ENCODE results near the gene RGS9.
"Not testable (repeated sequence)": the region's sequence is repeated elsewhere in the genome, so short reads cannot be mapped to it uniquely, and the experiment has no call there.

The RGS9 gene

GRCh38 chr17:65116515-65116914, 20.7 kb upstream of the RGS9 start:
- DNase-seq: not testable (repeated sequence)

- DNase-seq: no peak
Measured at GRCh38 chr17:65117384-65118035, 19.7 kb upstream of the RGS9 start.

- no peak for DNase-seq
Measured at GRCh38 chr17:65121368-65121767, 15.8 kb upstream of the RGS9 start.

GRCh38 chr17:65121916-65122806, 15.0 kb upstream of the RGS9 start:
- no peak for DNase-seq

DNA sequence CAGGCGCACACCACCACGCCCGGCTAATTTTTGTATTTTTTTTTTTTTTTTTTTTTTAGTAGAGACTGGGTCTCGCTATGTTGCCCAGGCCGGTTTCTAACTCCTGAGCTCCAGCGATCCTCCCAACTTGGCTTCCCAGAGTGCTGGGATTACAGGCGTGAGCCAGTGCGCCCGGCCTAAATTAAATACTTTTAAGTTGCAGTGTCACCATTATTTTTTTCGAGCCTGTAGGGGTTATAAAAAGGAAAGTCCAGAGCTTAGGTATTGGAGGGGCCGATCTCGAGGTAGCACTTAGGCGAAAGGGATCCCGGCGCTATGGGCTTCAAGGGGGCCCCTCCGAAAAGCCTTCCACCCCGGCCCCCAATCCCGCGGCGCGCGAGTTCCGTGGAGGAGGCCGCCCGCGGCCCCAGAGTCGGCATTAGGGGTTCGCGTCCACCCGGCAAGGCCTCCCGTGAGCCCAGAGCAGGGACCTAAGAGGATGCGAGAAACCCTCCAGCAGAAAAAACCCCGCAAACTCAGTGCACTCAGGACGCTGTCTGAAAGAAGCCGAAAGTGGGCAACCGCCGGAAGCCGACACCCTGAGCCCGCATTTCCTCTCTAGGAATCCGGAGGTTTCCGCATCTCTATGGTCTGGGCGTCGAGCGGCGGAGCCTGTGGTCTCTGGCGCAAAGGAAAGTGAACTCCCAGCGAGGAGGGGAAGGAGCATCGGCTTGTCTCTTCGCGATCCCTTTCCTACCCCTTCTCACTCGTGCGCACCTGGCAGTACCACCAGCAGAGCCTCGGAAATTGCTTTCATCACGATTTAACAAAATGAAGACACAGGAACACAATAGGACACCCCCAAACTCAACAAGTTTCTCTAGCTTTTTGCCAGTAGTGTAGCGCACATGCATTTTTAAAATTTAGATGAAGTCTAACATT, 14.1 kb upstream of the RGS9 start:
- peak; percentile 92 for DNase-seq

DNA sequence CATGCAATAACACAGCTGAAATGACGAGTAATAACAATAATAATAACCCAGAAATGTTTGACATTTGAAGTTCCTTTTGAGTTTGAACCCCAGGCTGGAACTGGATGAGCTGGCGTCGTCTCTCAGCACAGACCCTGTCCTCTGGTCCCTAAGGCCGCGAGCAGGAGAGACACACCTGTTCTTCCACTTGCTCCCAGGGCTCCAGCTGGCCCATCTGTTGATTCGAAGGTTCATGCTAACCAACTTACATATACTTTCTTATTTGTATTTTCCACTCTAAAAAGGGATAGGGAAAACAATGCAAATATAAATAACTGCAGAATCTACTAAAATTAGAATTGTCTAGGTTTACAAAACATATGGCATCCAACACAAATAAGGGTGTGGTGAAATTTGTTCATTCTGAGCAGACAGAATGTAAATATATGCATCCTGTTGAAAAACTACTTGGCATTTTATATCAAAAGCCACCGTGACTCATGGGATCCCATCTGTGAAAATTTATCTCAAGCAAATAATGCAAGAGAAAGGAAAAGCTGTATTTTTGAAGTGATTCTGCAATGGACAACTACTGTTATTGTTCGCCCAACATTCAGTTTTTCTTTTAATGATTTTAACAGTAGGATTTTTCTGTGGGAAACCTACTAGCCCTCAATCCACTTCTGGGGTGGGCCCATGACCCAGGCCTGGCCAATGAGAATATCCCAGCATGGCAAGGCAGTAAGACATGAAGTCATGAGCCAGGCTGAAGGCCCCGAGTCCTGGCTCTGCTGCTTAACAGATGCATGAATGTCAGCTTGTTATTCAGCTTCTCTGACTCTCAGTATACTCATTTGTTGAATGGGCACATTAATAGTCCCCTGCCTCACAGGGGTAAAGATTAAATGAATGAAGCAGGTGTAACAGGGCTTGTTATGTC, 13.2 kb upstream of the RGS9 start:
- no peak for DNase-seq

GRCh38 chr17:65130832-65131231, 6.3 kb upstream of the RGS9 start:
- DNase-seq: no peak

DNA sequence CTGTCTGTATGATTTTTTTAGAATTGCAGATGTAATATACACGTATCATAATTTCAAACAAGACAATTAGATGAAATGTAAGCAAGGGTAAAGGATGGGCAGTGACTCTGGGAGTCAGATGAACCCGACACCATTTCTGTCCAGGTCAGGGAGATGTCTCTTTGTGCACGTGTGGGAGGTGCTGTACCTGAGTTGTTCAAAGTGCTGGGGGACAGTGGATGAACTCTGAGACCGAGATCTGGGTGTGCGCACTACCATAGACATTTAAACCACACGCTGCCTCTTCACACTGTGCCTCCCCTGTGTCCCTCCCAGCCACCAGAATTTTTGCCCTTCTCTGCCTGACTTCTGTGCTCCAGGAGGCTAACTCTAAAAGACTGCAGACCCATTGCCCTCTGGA, 5.9 kb upstream of the RGS9 start:
- no peak for DNase-seq

GRCh38 chr17:65131946-65132345, 5.2 kb upstream of the RGS9 start:
- no peak for DNase-seq

- DNase-seq: no peak
Measured at GRCh38 chr17:65134035-65134434, 3.1 kb upstream of the RGS9 start.

- DNase-seq: no peak
Measured at GRCh38 chr17:65139101-65139764, 2.1 kb downstream of the RGS9 start.

GRCh38 chr17:65142247-65142646, 5.1 kb downstream of the RGS9 start:
- DNase-seq: no peak

DNA sequence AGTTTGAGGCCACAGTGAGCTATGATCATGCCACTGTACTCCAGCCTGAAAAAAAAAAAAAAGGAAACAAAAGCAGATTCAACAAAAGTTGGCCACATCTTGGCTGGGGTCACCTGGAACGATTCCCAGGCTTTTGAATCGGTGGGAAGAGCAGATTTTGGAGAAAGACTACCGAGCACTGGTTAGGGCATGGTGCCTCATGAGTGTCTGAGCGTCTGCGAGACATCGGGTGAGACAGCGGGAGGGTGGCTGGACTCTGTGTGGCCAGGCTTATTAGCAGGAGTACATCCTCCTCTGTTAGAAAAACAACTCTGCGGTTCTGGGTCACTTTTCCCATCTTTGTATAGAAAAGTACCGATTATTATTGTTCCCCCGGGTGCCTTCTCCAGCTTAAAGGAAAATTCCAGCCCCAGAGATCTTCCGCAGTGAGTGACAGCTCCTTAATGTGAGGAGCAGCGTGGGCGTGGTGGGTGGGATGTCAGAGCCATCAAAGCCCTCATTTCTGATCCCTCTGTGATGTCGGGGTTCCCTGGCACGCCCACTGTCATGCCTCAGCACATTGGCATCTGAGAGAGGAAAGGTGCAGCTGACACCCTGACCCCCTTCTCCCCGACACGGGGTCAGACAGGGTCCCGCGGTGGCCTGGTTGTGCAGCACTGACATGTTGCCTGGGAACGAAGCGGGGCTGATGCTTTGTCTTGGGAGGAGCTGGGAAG, 6.9 kb downstream of the RGS9 start:
- no peak for DNase-seq

GRCh38 chr17:65145743-65146142, 8.6 kb downstream of the RGS9 start:
- DNase-seq: no peak

DNA sequence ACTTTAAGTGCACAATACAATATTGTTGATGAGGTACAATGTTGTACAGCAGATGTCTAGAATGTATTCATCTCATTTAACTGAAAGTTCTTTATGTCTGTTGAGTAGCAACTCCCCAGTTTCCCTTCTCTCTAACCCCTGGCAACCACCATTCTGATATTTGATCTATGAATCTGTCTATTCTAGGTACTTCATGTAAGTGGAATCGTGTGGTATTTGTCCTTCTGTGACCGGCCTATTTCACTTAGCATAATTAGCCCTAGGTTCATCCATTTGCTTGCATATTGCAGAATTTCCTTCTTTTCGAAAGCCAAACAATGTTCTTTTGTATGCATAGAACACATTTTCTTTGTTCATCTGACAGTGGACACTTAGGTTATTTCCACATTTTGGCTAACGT, 10.8 kb downstream of the RGS9 start:
- DNase-seq: no peak

- no peak for DNase-seq
Measured at GRCh38 chr17:65154770-65155589, 17.8 kb downstream of the RGS9 start.

GRCh38 chr17:65155622-65156021, 18.5 kb downstream of the RGS9 start:
- DNase-seq: no peak

DNA sequence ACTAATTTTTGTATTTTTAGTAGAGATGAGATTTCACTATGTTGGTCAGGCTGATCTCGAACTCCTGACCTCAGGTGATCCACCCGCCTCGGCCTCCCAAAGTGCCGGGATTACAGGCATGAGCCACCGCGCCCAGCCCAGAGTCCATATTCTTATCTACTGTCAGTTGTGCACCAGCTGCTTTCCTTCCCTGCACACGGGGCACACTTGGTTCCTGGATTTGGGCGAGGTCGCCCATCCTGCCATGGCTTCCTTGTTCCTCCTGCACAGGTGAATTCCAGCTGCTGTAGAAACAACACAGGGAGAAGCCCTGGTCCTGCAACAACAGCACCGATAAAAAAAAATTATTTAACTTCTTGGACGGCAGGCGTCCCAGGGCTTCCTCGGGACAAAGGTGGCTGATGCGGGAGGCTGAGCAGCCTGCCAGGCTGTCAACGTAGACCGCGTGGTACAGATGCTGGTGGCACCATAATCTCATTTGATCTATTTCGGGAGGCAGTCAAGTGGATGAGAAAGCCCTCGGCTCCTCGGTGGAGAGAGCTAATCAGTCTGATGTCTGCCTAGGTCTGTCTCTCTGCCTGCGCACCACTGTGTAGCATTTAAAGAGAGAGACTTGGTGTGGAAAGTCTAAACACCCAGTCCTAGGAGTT, 19.1 kb downstream of the RGS9 start:
- DNase-seq: no peak

GRCh38 chr17:65156835-65157565, 19.8 kb downstream of the RGS9 start:
- DNase-seq: no peak
